Stimulated activated naive B cell treated with anti-CD40 and anti-IgM and Interleukin-4, amounts not matched to agents 10 μg/mL and 1 μg/mL and 100 μg/mL, for 72 hours (primary cell): ENCODE measurements around the gene IL27RA.

Experiments used
- ATAC-seq, 2 donors: fragments of 150-1000 bp; cut with Tn5 transposase; replicated peaks; 2 replicates each; pipeline ENCODE4 v1.10.0; 2021; ENCODE audit warnings: moderate library complexity in 1 of 2
- DNase-seq: peaks from one replicate; pipeline ENCODE4 v3.0.0; 2021
- H3K27ac Mint-ChIP-seq: one replicate; pipeline ENCODE4 v1.8.0; 2022; ENCODE audit warnings: mild to moderate bottlenecking, mixed read lengths
- H3K27me3 Mint-ChIP-seq, 2 donors: one replicate each; pipeline ENCODE4 v1.8.0; 2022; ENCODE audit warnings: mixed read lengths in 2 of 2
- H3K36me3 Mint-ChIP-seq, 2 donors: one replicate each; pipeline ENCODE4 v1.8.0; 2022; ENCODE audit warnings: mixed read lengths in 2 of 2, mild to moderate bottlenecking in 1 of 2
- H3K4me1 Mint-ChIP-seq, 2 donors: one replicate each; pipeline ENCODE4 v1.8.0; 2022; ENCODE audit warnings: mixed read lengths in 2 of 2, mild to moderate bottlenecking in 1 of 2
- H3K4me3 Mint-ChIP-seq, 2 donors: one replicate each; pipeline ENCODE4 v1.8.0; 2022; ENCODE audit warnings: mild to moderate bottlenecking in 2 of 2, mixed read lengths in 2 of 2, moderate library complexity in 1 of 2
- H3K9me3 Mint-ChIP-seq, 2 donors: one replicate each; pipeline ENCODE4 v1.8.0; 2022; ENCODE audit warnings: mixed read lengths in 2 of 2, mild to moderate bottlenecking in 1 of 2

IL27RA gene

GRCh38 chr19:14102102-14102696 lies 70.6 kb downstream of the IL27RA start:
- Mint-ChIP-seq H3K4me3 (no peak overlapping the region), H3K36me3 (peaks cover 21 to 32% of the 10 kb centered on the region in 2 donors), H3K27me3 (no peaks in the 10 kb centered on the region), H3K27ac (no peak overlapping the region), H3K9me3 (no peaks in the 10 kb centered on the region), H3K4me1 (no peaks in the 10 kb centered on the region)
- DNase-seq = no peak
- ATAC-seq = no peak

- H3K36me3 Mint-ChIP-seq = peaks cover 20 to 26% of the 10 kb centered on the region in 2 donors
- H3K9me3 Mint-ChIP-seq = no peaks in the 10 kb centered on the region
- no peak overlapping the region for H3K4me3 Mint-ChIP-seq
- no peak overlapping the region for H3K27ac Mint-ChIP-seq
- H3K4me1 Mint-ChIP-seq = no peaks in the 10 kb centered on the region
- no peaks in the 10 kb centered on the region for H3K27me3 Mint-ChIP-seq
- no peak for ATAC-seq
- DNase-seq = no peak
These were observed 71.2 kb downstream of the IL27RA start for GRCh38 chr19:14102756-14103155.
